ENCODE data around the gene SPATA46. TPM values are rescaled to one million over a fixed set of nuclear protein-coding genes. Genes with fewer than 3 reads are reported as not detected.

Gene SPATA46
- total and polyA plus RNA-seq, 9 of the 15 experiments (the other 6 are each of a cell fraction or from before 2014, with no cell fraction given) = 0.04 to 0.11 TPM; not detected in 7

- TF ChIP-seq MTA3 (IDR thresholded peaks at IDR 0.05; ENCODE audit: borderline replicate concordance) (no peak), MLX (CRISPR knock-in tag; conservative IDR thresholded peaks at IDR 0.05) (no peak), ATF3 (IDR thresholded peaks at IDR 0.05) (no peak), ATF3 (CRISPR knock-in tag; conservative IDR thresholded peaks at IDR 0.05) (no peak), RBM39 (optimal IDR thresholded peaks at IDR 0.05; ENCODE audit: low read depth, low read length) (peak; percentile 60), ZNF584 (CRISPR knock-in tag; IDR thresholded peaks at IDR 0.05; ENCODE audit: low read depth) (no peak), RUNX1 (IDR thresholded peaks at IDR 0.05; ENCODE audit: low read depth) (no peak), MAX (CRISPR knock-in tag; IDR thresholded peaks at IDR 0.05) (no peak), ETS1 (conservative IDR thresholded peaks at IDR 0.05; ENCODE audit: control insufficient read depth, low read depth, low read length) (no peak), TFAM (CRISPR knock-in tag; conservative IDR thresholded peaks at IDR 0.05) (no peak), ZNF274 (IDR thresholded peaks at IDR 0.05; ENCODE audit: borderline replicate concordance, low read depth, low read length) (no peak), ARID4B (CRISPR knock-in tag; IDR thresholded peaks at IDR 0.05) (no peak), ZNF184 (CRISPR knock-in tag; IDR thresholded peaks at IDR 0.05) (no peak), DLX4 (CRISPR knock-in tag; IDR thresholded peaks at IDR 0.05) (no peak), ZBTB2 (IDR thresholded peaks at IDR 0.05) (peak; percentile 48; the same call in 1 of the 2 replicates), HSF4 (CRISPR knock-in tag; IDR thresholded peaks at IDR 0.05; ENCODE audit: borderline replicate concordance) (no peak), ZBTB1 (CRISPR knock-in tag; IDR thresholded peaks at IDR 0.05; ENCODE audit: borderline replicate concordance, low read depth) (no peak)
Measured at GRCh38 chr1:162416215-162416614, 39.6 kb upstream of the SPATA46 start (continued).
